ENCODE data around the gene NAPEPLD. TPM values are rescaled to one million over a fixed set of nuclear protein-coding genes. Genes with fewer than 3 reads are reported as not detected.
"Not testable (repeated sequence)": the region's sequence is repeated elsewhere in the genome, so short reads cannot be mapped to it uniquely, and the experiment has no call there.

NAPEPLD gene
- total and polyA plus RNA-seq, 5 donors from 2014 or later = 6.4 to 11.2 (median 8.7) TPM

- Mint-ChIP-seq H3K9me3 (peaks cover 0 to 9% (median 1%) of the 10 kb centered on the region in 7 donors), H3K27me3 (no peaks in the 10 kb centered on the region), H3K4me1 (peaks cover 0 to 8% (median 3%) of the 10 kb centered on the region in 4 donors), H3K27ac (no peak overlapping the region), H3K36me3 (peaks cover 44% of the 10 kb centered on the region), H3K4me3 (no peak overlapping the region)
- Histone ChIP-seq H3K36me3 (ENCODE audit: control insufficient read depth, insufficient read depth, low read length) (peaks cover 28% of the 10 kb centered on the region), H3K27ac (ENCODE audit: insufficient read depth, low read length, poor library complexity, severe bottlenecking) (no peak overlapping the region), H3K4me1 (ENCODE audit: control insufficient read depth, insufficient read depth, low read length, poor library complexity, severe bottlenecking) (no peaks in the 10 kb centered on the region), H3K9me3 (ENCODE audit: control insufficient read depth in 2 of 2, low read length in 2 of 2) (no peaks in the 10 kb centered on the region), H3K4me3 (ENCODE audit: low read depth, low read length) (no peak overlapping the region), H3K27me3 (ENCODE audit: control insufficient read depth, insufficient read depth, low read length) (no peaks in the 10 kb centered on the region)
- DNase-seq (no peak), ATAC-seq (ENCODE audit: low read depth in 2 of 2) (no peak)
Observed at GRCh38 chr7:103115771-103116170, 33.1 kb downstream of the NAPEPLD start.

- H3K27me3 ChIP-seq (ENCODE audit: control insufficient read depth, insufficient read depth, low read length) = no peaks in the 10 kb centered on the region
- no peak overlapping the region for H3K4me3 ChIP-seq (ENCODE audit: low read depth, low read length)
- Mint-ChIP-seq H3K9me3 (peaks cover 0 to 14% (median 1%) of the 10 kb centered on the region in 7 donors), H3K27ac (peak overlapping the region in 1 of 3 donors; percentile 39), H3K4me1 (peaks cover 0 to 8% (median under 1%) of the 10 kb centered on the region in 4 donors), H3K4me3 (no peak overlapping the region), H3K36me3 (peaks cover 51% of the 10 kb centered on the region), H3K27me3 (no peaks in the 10 kb centered on the region)
- DNase-seq (no peak), ATAC-seq (ENCODE audit: low read depth in 2 of 2) (no peak)
- H3K4me1 ChIP-seq (ENCODE audit: control insufficient read depth, insufficient read depth, low read length, poor library complexity, severe bottlenecking) = no peaks in the 10 kb centered on the region
- peaks cover 21% of the 10 kb centered on the region for H3K36me3 ChIP-seq (ENCODE audit: control insufficient read depth, insufficient read depth, low read length)
- no peak overlapping the region for H3K27ac ChIP-seq (ENCODE audit: insufficient read depth, low read length, poor library complexity, severe bottlenecking)
- H3K9me3 ChIP-seq (ENCODE audit: control insufficient read depth in 2 of 2, low read length in 2 of 2) = no peaks in the 10 kb centered on the region
Observed at GRCh38 chr7:103114576-103115008, 34.3 kb downstream of the NAPEPLD start.

DNA sequence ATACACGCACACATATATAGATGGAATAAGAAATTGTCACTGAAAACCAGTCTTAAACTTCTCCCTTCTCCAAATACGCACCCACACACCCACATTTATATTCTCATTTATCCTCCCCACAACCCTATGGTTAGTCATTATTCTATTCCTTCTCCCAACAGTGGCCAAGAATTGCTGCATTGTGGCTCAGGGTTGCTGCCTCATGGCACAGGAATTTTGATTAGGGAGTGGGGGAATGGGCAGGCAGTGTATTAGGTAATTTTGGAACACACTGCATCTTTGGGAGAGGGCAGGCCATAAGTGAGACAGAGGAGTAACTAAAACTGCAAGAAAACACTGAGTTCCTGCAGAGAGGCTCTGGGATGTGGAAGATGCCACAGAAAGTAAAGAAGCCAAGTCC lies 35.7 kb downstream of the NAPEPLD start:
- H3K27ac Mint-ChIP-seq = no peak overlapping the region
- Histone ChIP-seq H3K4me1 (ENCODE audit: control insufficient read depth, insufficient read depth, low read length, poor library complexity, severe bottlenecking) (no peaks in the 10 kb centered on the region), H3K27me3 (ENCODE audit: control insufficient read depth, insufficient read depth, low read length) (no peaks in the 10 kb centered on the region), H3K27ac (ENCODE audit: insufficient read depth, low read length, poor library complexity, severe bottlenecking) (no peak overlapping the region), H3K4me3 (ENCODE audit: low read depth, low read length) (no peak overlapping the region), H3K9me3 (ENCODE audit: control insufficient read depth in 2 of 2, low read length in 2 of 2) (no peaks in the 10 kb centered on the region), H3K36me3 (ENCODE audit: control insufficient read depth, insufficient read depth, low read length) (peaks cover 18% of the 10 kb centered on the region)
- H3K4me3 Mint-ChIP-seq = no peak overlapping the region
- DNase-seq (no peak), ATAC-seq (ENCODE audit: low read depth in 2 of 2) (no peak)
- H3K9me3 Mint-ChIP-seq = peaks cover 0 to 17% (median 1%) of the 10 kb centered on the region in 7 donors
- H3K4me1 Mint-ChIP-seq = peaks cover 0 to 16% (median 6%) of the 10 kb centered on the region in 4 donors
- peaks cover 59% of the 10 kb centered on the region for H3K36me3 Mint-ChIP-seq
- no peaks in the 10 kb centered on the region for H3K27me3 Mint-ChIP-seq

- not testable (repeated sequence) for ATAC-seq (ENCODE audit: low read depth in 2 of 2); H3K27me3 ChIP-seq (ENCODE audit: control insufficient read depth, insufficient read depth, low read length); H3K4me3 ChIP-seq (ENCODE audit: low read depth, low read length); H3K4me1 ChIP-seq (ENCODE audit: control insufficient read depth, insufficient read depth, low read length, poor library complexity, severe bottlenecking); H3K4me3 Mint-ChIP-seq; H3K27ac Mint-ChIP-seq; H3K27ac ChIP-seq (ENCODE audit: insufficient read depth, low read length, poor library complexity, severe bottlenecking); H3K9me3 ChIP-seq (ENCODE audit: control insufficient read depth in 2 of 2, low read length in 2 of 2); H3K27me3 Mint-ChIP-seq; DNase-seq
- H3K36me3 Mint-ChIP-seq = peaks cover 61% of the 10 kb centered on the region
- H3K36me3 ChIP-seq (ENCODE audit: control insufficient read depth, insufficient read depth, low read length) = peaks cover 21% of the 10 kb centered on the region
- peaks cover 0 to 12% (median 1%) of the 10 kb centered on the region in 7 donors for H3K9me3 Mint-ChIP-seq
- H3K4me1 Mint-ChIP-seq = peaks cover 4 to 11% (median 8%) of the 10 kb centered on the region in 4 donors
Observed at GRCh38 chr7:103106703-103107070, 42.2 kb downstream of the NAPEPLD start.

- H3K27ac Mint-ChIP-seq = no peak overlapping the region
- Histone ChIP-seq H3K36me3 (ENCODE audit: control insufficient read depth, insufficient read depth, low read length) (peaks cover 23% of the 10 kb centered on the region), H3K27ac (ENCODE audit: insufficient read depth, low read length, poor library complexity, severe bottlenecking) (no peak overlapping the region), H3K27me3 (ENCODE audit: control insufficient read depth, insufficient read depth, low read length) (no peaks in the 10 kb centered on the region), H3K4me1 (ENCODE audit: control insufficient read depth, insufficient read depth, low read length, poor library complexity, severe bottlenecking) (no peaks in the 10 kb centered on the region), H3K9me3 (ENCODE audit: control insufficient read depth in 2 of 2, low read length in 2 of 2) (no peaks in the 10 kb centered on the region), H3K4me3 (ENCODE audit: low read depth, low read length) (no peak overlapping the region)
- no peak for DNase-seq
- peaks cover 0 to 11% (median 1%) of the 10 kb centered on the region in 7 donors for H3K9me3 Mint-ChIP-seq
- H3K4me3 Mint-ChIP-seq = no peak overlapping the region
- ATAC-seq (ENCODE audit: low read depth in 2 of 2) = no peak
- peaks cover 4 to 11% (median 8%) of the 10 kb centered on the region in 4 donors for H3K4me1 Mint-ChIP-seq
- no peaks in the 10 kb centered on the region for H3K27me3 Mint-ChIP-seq
- peaks cover 56% of the 10 kb centered on the region for H3K36me3 Mint-ChIP-seq
Observed at GRCh38 chr7:103106005-103106702, 42.7 kb downstream of the NAPEPLD start.

DNA sequence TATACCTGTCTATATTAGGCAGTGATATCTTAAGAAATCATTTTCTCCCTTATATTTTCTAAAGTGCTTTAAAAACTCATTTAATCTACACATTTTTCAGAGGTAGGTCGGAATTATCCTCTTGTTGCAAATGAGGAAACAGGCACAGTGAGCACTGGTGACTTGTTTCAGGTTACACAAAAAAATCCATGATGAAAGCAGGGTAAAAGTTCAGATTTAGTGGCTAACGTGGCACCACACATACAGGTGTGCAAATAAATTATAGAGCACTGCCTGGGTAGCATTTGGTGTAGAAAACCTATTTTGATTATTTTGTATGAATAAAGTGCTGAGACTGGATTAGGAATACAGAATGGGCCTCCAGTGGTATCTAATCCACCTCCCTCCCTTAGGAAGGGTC lies 47.4 kb downstream of the NAPEPLD start:
- no peaks in the 10 kb centered on the region for H3K27me3 Mint-ChIP-seq
- ATAC-seq (ENCODE audit: low read depth in 2 of 2) = no peak

GRCh38 chr7:103100348-103100747 lies 48.6 kb downstream of the NAPEPLD start:
- DNase-seq (no peak), ATAC-seq (ENCODE audit: low read depth in 2 of 2) (no peak)
- Histone ChIP-seq H3K9me3 (ENCODE audit: control insufficient read depth in 2 of 2, low read length in 2 of 2) (no peaks in the 10 kb centered on the region), H3K4me1 (ENCODE audit: control insufficient read depth, insufficient read depth, low read length, poor library complexity, severe bottlenecking) (no peaks in the 10 kb centered on the region), H3K27me3 (ENCODE audit: control insufficient read depth, insufficient read depth, low read length) (no peaks in the 10 kb centered on the region), H3K4me3 (ENCODE audit: low read depth, low read length) (no peak overlapping the region), H3K36me3 (ENCODE audit: control insufficient read depth, insufficient read depth, low read length) (peaks cover 39% of the 10 kb centered on the region), H3K27ac (ENCODE audit: insufficient read depth, low read length, poor library complexity, severe bottlenecking) (no peak overlapping the region)
- H3K9me3 Mint-ChIP-seq = peaks cover 0 to 1% (median 0%) of the 10 kb centered on the region in 7 donors
- peak overlapping the region in 1 of 3 donors; percentile 58 for H3K27ac Mint-ChIP-seq
- no peaks in the 10 kb centered on the region for H3K27me3 Mint-ChIP-seq
- peaks cover 27% of the 10 kb centered on the region for H3K36me3 Mint-ChIP-seq
- no peak overlapping the region for H3K4me3 Mint-ChIP-seq
- H3K4me1 Mint-ChIP-seq = peaks cover 0 to 2% (median 0%) of the 10 kb centered on the region in 4 donors

More for the DNA sequence above, 47.4 kb downstream of the NAPEPLD start:
- Histone ChIP-seq H3K4me1 (ENCODE audit: control insufficient read depth, insufficient read depth, low read length, poor library complexity, severe bottlenecking) (no peaks in the 10 kb centered on the region), H3K27me3 (ENCODE audit: control insufficient read depth, insufficient read depth, low read length) (no peaks in the 10 kb centered on the region), H3K36me3 (ENCODE audit: control insufficient read depth, insufficient read depth, low read length) (peaks cover 38% of the 10 kb centered on the region), H3K4me3 (ENCODE audit: low read depth, low read length) (no peak overlapping the region), H3K9me3 (ENCODE audit: control insufficient read depth in 2 of 2, low read length in 2 of 2) (no peaks in the 10 kb centered on the region), H3K27ac (ENCODE audit: insufficient read depth, low read length, poor library complexity, severe bottlenecking) (no peak overlapping the region)
- Mint-ChIP-seq H3K4me1 (peaks cover 0 to 3% (median 0%) of the 10 kb centered on the region in 4 donors), H3K36me3 (peaks cover 26% of the 10 kb centered on the region), H3K4me3 (no peak overlapping the region), H3K9me3 (peaks cover 0 to 1% (median 0%) of the 10 kb centered on the region in 7 donors), H3K27ac (peak overlapping the region in 1 of 3 donors; percentile 25)
- DNase-seq = no peak

GRCh38 chr7:103097041-103097440 lies 51.9 kb downstream of the NAPEPLD start:
- Histone ChIP-seq H3K36me3 (ENCODE audit: control insufficient read depth, insufficient read depth, low read length) (peaks cover 31% of the 10 kb centered on the region), H3K4me1 (ENCODE audit: control insufficient read depth, insufficient read depth, low read length, poor library complexity, severe bottlenecking) (no peaks in the 10 kb centered on the region), H3K27ac (ENCODE audit: insufficient read depth, low read length, poor library complexity, severe bottlenecking) (no peak overlapping the region), H3K4me3 (ENCODE audit: low read depth, low read length) (no peak overlapping the region), H3K9me3 (ENCODE audit: control insufficient read depth in 2 of 2, low read length in 2 of 2) (no peaks in the 10 kb centered on the region), H3K27me3 (ENCODE audit: control insufficient read depth, insufficient read depth, low read length) (no peaks in the 10 kb centered on the region)
- Mint-ChIP-seq H3K27ac (peak overlapping the region in 1 of 3 donors; percentile 43), H3K27me3 (no peaks in the 10 kb centered on the region), H3K4me3 (no peak overlapping the region), H3K36me3 (peaks cover 32% of the 10 kb centered on the region), H3K4me1 (peaks cover 0 to 2% (median 0%) of the 10 kb centered on the region in 4 donors), H3K9me3 (peaks cover 0 to 1% (median 0%) of the 10 kb centered on the region in 7 donors)
- DNase-seq (no peak), ATAC-seq (ENCODE audit: low read depth in 2 of 2) (no peak)
